SK-N-SH treated with all-trans-retinoic acid at 6 μM for 48 hours (cell line): ENCODE results near the gene MYL6B.

Experiments used
- ARNTL ChIP-seq: fragments of 450-650 bp; formaldehyde crosslinking; IDR thresholded peaks from 2 replicates; pipeline ENCODE4 v1.5.0; 2020; ENCODE audit warnings: low read depth, mild to moderate bottlenecking, moderate library complexity, borderline replicate concordance
- PPARA ChIP-seq: fragments of 250-450 bp; sonication (Bioruptor Pico); IDR thresholded peaks from 2 replicates; pipeline ENCODE4 v1.5.0; 2020; ENCODE audit warnings: mild to moderate bottlenecking, borderline replicate concordance
- ZC3H10 ChIP-seq: fragments of 250-450 bp; sonication (Bioruptor Pico); IDR thresholded peaks from 2 replicates; pipeline ENCODE4 v1.5.1; 2021; ENCODE audit warnings: mild to moderate bottlenecking, moderate library complexity
- TF ChIP-seq, protein P1 (sequence below): fragments of 250-450 bp; sonication (Bioruptor Pico); IDR thresholded peaks from 2 replicates; pipeline ENCODE4 v1.8.0; 2021; ENCODE audit warnings: low read depth, mild to moderate bottlenecking, moderate library complexity, borderline replicate concordance

- TF ChIP-seq, protein P1, sequence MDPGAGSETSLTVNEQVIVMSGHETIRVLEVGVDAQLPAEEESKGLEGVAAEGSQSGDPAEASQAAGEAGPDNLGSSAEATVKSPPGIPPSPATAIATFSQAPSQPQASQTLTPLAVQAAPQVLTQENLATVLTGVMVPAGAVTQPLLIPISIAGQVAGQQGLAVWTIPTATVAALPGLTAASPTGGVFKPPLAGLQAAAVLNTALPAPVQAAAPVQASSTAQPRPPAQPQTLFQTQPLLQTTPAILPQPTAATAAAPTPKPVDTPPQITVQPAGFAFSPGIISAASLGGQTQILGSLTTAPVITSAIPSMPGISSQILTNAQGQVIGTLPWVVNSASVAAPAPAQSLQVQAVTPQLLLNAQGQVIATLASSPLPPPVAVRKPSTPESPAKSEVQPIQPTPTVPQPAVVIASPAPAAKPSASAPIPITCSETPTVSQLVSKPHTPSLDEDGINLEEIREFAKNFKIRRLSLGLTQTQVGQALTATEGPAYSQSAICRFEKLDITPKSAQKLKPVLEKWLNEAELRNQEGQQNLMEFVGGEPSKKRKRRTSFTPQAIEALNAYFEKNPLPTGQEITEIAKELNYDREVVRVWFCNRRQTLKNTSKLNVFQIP (CRISPR knock-in tag) = no peak
- no peak for TF ChIP-seq ZC3H10
- TF ChIP-seq PPARA (CRISPR knock-in tag) = no peak
- no peak for TF ChIP-seq ARNTL (CRISPR knock-in tag)
Observed at GRCh38 chr12:56197921-56198635, 45.7 kb downstream of the MYL6B start.
